Nephron progenitor cell (in vitro differentiated cells): ENCODE measurements around the gene CORO1A.
A peak's percentile ranks its signal among the peaks of the same experiment; 100 is the strongest.
"Not testable (repeated sequence)": the region's sequence is repeated elsewhere in the genome, so short reads cannot be mapped to it uniquely, and the experiment has no call there.

Experiments used
- DNase-seq: peaks from one replicate; pipeline ENCODE4 v3.0.0; 2021
- H3K27ac Mint-ChIP-seq: 2 replicates; pipeline ENCODE4 v1.8.0; 2021; ENCODE audit warnings: mild to moderate bottlenecking, moderate library complexity, mixed read lengths
- H3K27me3 Mint-ChIP-seq: 2 replicates; pipeline ENCODE4 v1.8.0; 2021; ENCODE audit warnings: mild to moderate bottlenecking, low read depth, mixed read lengths; ENCODE audit not compliant: poor library complexity
- H3K36me3 Mint-ChIP-seq: 2 replicates; pipeline ENCODE4 v1.8.0; 2021; ENCODE audit warnings: low read depth, mixed read lengths
- H3K4me1 Mint-ChIP-seq: 2 replicates; pipeline ENCODE4 v1.8.0; 2021; ENCODE audit warnings: mixed read lengths
- H3K4me3 Mint-ChIP-seq: 2 replicates; pipeline ENCODE4 v1.8.0; 2021; ENCODE audit warnings: mild to moderate bottlenecking, moderate library complexity, mixed read lengths
- H3K9me3 Mint-ChIP-seq: 2 replicates; pipeline ENCODE4 v1.8.0; 2021; ENCODE audit warnings: mild to moderate bottlenecking, moderate library complexity, mixed read lengths
- CTCF ChIP-seq: fragments of 200-600 bp; sonication (generic); IDR thresholded peaks from 2 replicates; pipeline ENCODE4 v1.5.0; 2021; ENCODE audit warnings: antibody characterized with exemption

CORO1A gene

GRCh38 chr16:30186444-30186781 lies 3.0 kb downstream of the CORO1A start:
- Mint-ChIP-seq H3K27me3 (peaks cover 9% of the 10 kb centered on the region), H3K36me3 (no peaks in the 10 kb centered on the region), H3K4me3 (no peak overlapping the region), H3K9me3 (no peaks in the 10 kb centered on the region), H3K4me1 (peaks cover 9% of the 10 kb centered on the region), H3K27ac (no peak overlapping the region)
- no peak for TF ChIP-seq CTCF
- DNase-seq = no peak

GRCh38 chr16:30186782-30187555 lies 3.6 kb downstream of the CORO1A start:
- H3K4me3 Mint-ChIP-seq = no peak overlapping the region
- H3K27me3 Mint-ChIP-seq = peaks cover 5% of the 10 kb centered on the region
- H3K27ac Mint-ChIP-seq = no peak overlapping the region
- no peaks in the 10 kb centered on the region for H3K9me3 Mint-ChIP-seq
- peaks cover 9% of the 10 kb centered on the region for H3K4me1 Mint-ChIP-seq
- peak; percentile 74 for DNase-seq
- peak; percentile 61 for TF ChIP-seq CTCF
- H3K36me3 Mint-ChIP-seq = no peaks in the 10 kb centered on the region

GRCh38 chr16:30187556-30187865 lies 4.1 kb downstream of the CORO1A start:
- no peak overlapping the region for H3K4me3 Mint-ChIP-seq
- no peak overlapping the region for H3K27ac Mint-ChIP-seq
- no peaks in the 10 kb centered on the region for H3K9me3 Mint-ChIP-seq
- no peaks in the 10 kb centered on the region for H3K36me3 Mint-ChIP-seq
- peaks cover 9% of the 10 kb centered on the region for H3K4me1 Mint-ChIP-seq
- DNase-seq = no peak
- peaks cover 1% of the 10 kb centered on the region for H3K27me3 Mint-ChIP-seq
- TF ChIP-seq CTCF = no peak

- DNase-seq = no peak
- no peaks in the 10 kb centered on the region for H3K27me3 Mint-ChIP-seq
- no peak overlapping the region for H3K27ac Mint-ChIP-seq
- H3K4me3 Mint-ChIP-seq = no peak overlapping the region
- peaks cover 9% of the 10 kb centered on the region for H3K4me1 Mint-ChIP-seq
- H3K36me3 Mint-ChIP-seq = no peaks in the 10 kb centered on the region
- H3K9me3 Mint-ChIP-seq = no peaks in the 10 kb centered on the region
- no peak for TF ChIP-seq CTCF
Observed at GRCh38 chr16:30187971-30188561, 4.7 kb downstream of the CORO1A start.

- not testable (repeated sequence) for H3K4me3 Mint-ChIP-seq, DNase-seq, H3K4me1 Mint-ChIP-seq, H3K27me3 Mint-ChIP-seq, H3K9me3 Mint-ChIP-seq, H3K27ac Mint-ChIP-seq, H3K36me3 Mint-ChIP-seq
Observed at GRCh38 chr16:30191158-30191557, 7.8 kb downstream of the CORO1A start.

GRCh38 chr16:30193098-30193497 lies 9.7 kb downstream of the CORO1A start:
- H3K27me3 Mint-ChIP-seq, H3K4me1 Mint-ChIP-seq, H3K36me3 Mint-ChIP-seq, H3K27ac Mint-ChIP-seq, H3K4me3 Mint-ChIP-seq, DNase-seq, H3K9me3 Mint-ChIP-seq: not testable (repeated sequence)

GRCh38 chr16:30193615-30194014 lies 10.2 kb downstream of the CORO1A start, which contains the start of the genes BOLA2B and SLX1A:
BOLA2B (minus strand) TSS chr16:30193666; CDS start chr16:30193595, 71 bp downstream.
SLX1A (plus strand) TSS chr16:30193875; CDS start chr16:30194085, 210 bp downstream.
- not testable (repeated sequence) for H3K9me3 Mint-ChIP-seq, DNase-seq, H3K27me3 Mint-ChIP-seq, H3K36me3 Mint-ChIP-seq, H3K4me1 Mint-ChIP-seq, H3K27ac Mint-ChIP-seq, H3K4me3 Mint-ChIP-seq

- H3K36me3 Mint-ChIP-seq, H3K9me3 Mint-ChIP-seq, H3K4me3 Mint-ChIP-seq, H3K27ac Mint-ChIP-seq, H3K27me3 Mint-ChIP-seq, H3K4me1 Mint-ChIP-seq: not testable (repeated sequence)
- peak; percentile 20 for DNase-seq
Observed at GRCh38 chr16:30194172-30194925, 10.9 kb downstream of the CORO1A start.

GRCh38 chr16:30197001-30197400 lies 13.6 kb downstream of the CORO1A start:
- not testable (repeated sequence) for H3K4me1 Mint-ChIP-seq, H3K36me3 Mint-ChIP-seq, DNase-seq, H3K9me3 Mint-ChIP-seq, H3K27ac Mint-ChIP-seq, H3K27me3 Mint-ChIP-seq, H3K4me3 Mint-ChIP-seq

- H3K36me3 Mint-ChIP-seq, H3K27ac Mint-ChIP-seq, H3K4me1 Mint-ChIP-seq, H3K4me3 Mint-ChIP-seq, H3K27me3 Mint-ChIP-seq, H3K9me3 Mint-ChIP-seq, DNase-seq: not testable (repeated sequence)
Observed at GRCh38 chr16:30199049-30199448, 15.6 kb downstream of the CORO1A start, which contains the start of gene SULT1A3. SULT1A3 (plus strand) TSS chr16:30199255; CDS start chr16:30200729, 1,474 bp downstream.
